Measurements from ENCODE around the gene RETREG3. TPM values are rescaled to one million over a fixed set of nuclear protein-coding genes. Genes with fewer than 3 reads are reported as not detected.
A peak's percentile ranks its signal among the peaks of the same experiment; 100 is the strongest.

Gene RETREG3
- total RNA-seq, 2 experiments from 2014 or later, result 33.7 to 35.3 TPM

- CTCF ChIA-PET, result interaction anchor here (0.6 to 2.9 kb wide), 14 partner anchors 10 to 591 kb away, joined by 3 to 42 read pairs (median 4); partner anchors contain the start of genes BECN1, DNAJC7, PSMC3IP and PSME3
- Mint-ChIP-seq H3K4me1 (ENCODE audit: low read depth) (peaks cover 47% of the 10 kb centered on the region), H3K36me3 (peaks cover 19% of the 10 kb centered on the region), H3K27ac (peak overlapping the region; percentile 91), H3K27me3 (no peaks in the 10 kb centered on the region), H3K9me3 (no peaks in the 10 kb centered on the region), H3K4me3 (peak overlapping the region; percentile 99)
- POLR2A ChIA-PET, result interaction anchor here (0.6 to 2.9 kb wide), 9 partner anchors 9 to 226 kb away, joined by 3 to 22 read pairs (median 4); partner anchors contain the start of genes EZH1 and PSMC3IP
- intact Hi-C loops (cut with micrococcal nuclease), result loop anchor here (1.0 to 2.0 kb wide), 5 partner anchors 31 to 136 kb away; partner anchors contain the start of genes COASY, MLX and PSMC3IP
- DNase-seq, result peak; percentile 35
Observed at GRCh38 chr17:42608305-42609181, 631 bp downstream of the RETREG3 start.

GRCh38 chr17:42607769-42608168 is 1.4 kb downstream of the RETREG3 start:
- intact Hi-C loops (cut with micrococcal nuclease), result loop anchor here (2.0 kb wide), 1 partner anchor 41 kb away; the partner anchor contains the start of gene MLX
- peaks cover 54% of the 10 kb centered on the region for H3K4me1 Mint-ChIP-seq (ENCODE audit: low read depth)
- CTCF ChIA-PET, result interaction anchor here (1.3 to 2.9 kb wide), 7 partner anchors 9 to 225 kb away, joined by 4 to 42 read pairs (median 6); partner anchors contain the start of genes BECN1, PSMC3IP and PSME3
- peaks cover 14% of the 10 kb centered on the region for H3K36me3 Mint-ChIP-seq
- H3K27me3 Mint-ChIP-seq, result no peaks in the 10 kb centered on the region
- H3K27ac Mint-ChIP-seq, result peak overlapping the region; percentile 91
- no peaks in the 10 kb centered on the region for H3K9me3 Mint-ChIP-seq
- POLR2A ChIA-PET, result interaction anchor here (2.9 kb wide), 1 partner anchor 30 kb away, joined by 22 read pairs; the partner anchor contains the start of gene PSMC3IP
- no peak for DNase-seq
- H3K4me3 Mint-ChIP-seq, result peak overlapping the region; percentile 99

GRCh38 chr17:42603318-42603717 is 5.9 kb downstream of the RETREG3 start:
- intact Hi-C loops (cut with micrococcal nuclease), result no loop called here
- Mint-ChIP-seq H3K36me3 (peaks cover 1% of the 10 kb centered on the region), H3K4me3 (no peak overlapping the region), H3K27me3 (no peaks in the 10 kb centered on the region), H3K4me1 (ENCODE audit: low read depth) (peaks cover 60% of the 10 kb centered on the region), H3K9me3 (no peaks in the 10 kb centered on the region), H3K27ac (no peak overlapping the region)
- no peak for DNase-seq
- POLR2A ChIA-PET, result no interaction called here
- CTCF ChIA-PET, result interaction anchor here (3.5 kb wide), 1 partner anchor 24 kb away, joined by 19 read pairs; the partner anchor contains the start of gene PSMC3IP

GRCh38 chr17:42598905-42599304 is 10.3 kb downstream of the RETREG3 start:
- peaks cover 22% of the 10 kb centered on the region for H3K4me1 Mint-ChIP-seq (ENCODE audit: low read depth)
- ChIA-PET POLR2A (no interaction called here), CTCF (interaction anchor here (0.6 to 1.9 kb wide), 3 partner anchors 9 to 994 kb away, joined by 3 to 5 read pairs (median 5); no protein-coding TSS in a partner anchor)
- intact Hi-C loops (cut with micrococcal nuclease), result no loop called here
- H3K9me3 Mint-ChIP-seq, result no peaks in the 10 kb centered on the region
- no peaks in the 10 kb centered on the region for H3K27me3 Mint-ChIP-seq
- no peak overlapping the region for H3K4me3 Mint-ChIP-seq
- DNase-seq, result no peak
- peaks cover 3% of the 10 kb centered on the region for H3K36me3 Mint-ChIP-seq
- H3K27ac Mint-ChIP-seq, result no peak overlapping the region

GRCh38 chr17:42596386-42596785 is 12.8 kb downstream of the RETREG3 start:
- Mint-ChIP-seq H3K9me3 (no peaks in the 10 kb centered on the region), H3K4me1 (ENCODE audit: low read depth) (peaks cover 9% of the 10 kb centered on the region), H3K36me3 (peaks cover 3% of the 10 kb centered on the region), H3K4me3 (no peak overlapping the region), H3K27me3 (no peaks in the 10 kb centered on the region), H3K27ac (no peak overlapping the region)
- DNase-seq, result no peak
- intact Hi-C loops (cut with micrococcal nuclease), result no loop called here
- POLR2A ChIA-PET, result no interaction called here
- CTCF ChIA-PET, result interaction anchor here (0.7 to 2.1 kb wide), 2 partner anchors 17 to 18 kb away, joined by 3 to 5 read pairs; partner anchors contain the start of gene PSMC3IP

GRCh38 chr17:42591411-42591810 is 17.8 kb downstream of the RETREG3 start:
- H3K36me3 Mint-ChIP-seq, result peaks cover 16% of the 10 kb centered on the region
- H3K27me3 Mint-ChIP-seq, result no peaks in the 10 kb centered on the region
- no peaks in the 10 kb centered on the region for H3K9me3 Mint-ChIP-seq
- intact Hi-C loops (cut with micrococcal nuclease), result no loop called here
- CTCF ChIA-PET, result interaction anchor here (0.6 to 3.6 kb wide), 2 partner anchors 13 to 42 kb away, joined by 3 to 13 read pairs; no protein-coding TSS in a partner anchor
- H3K4me3 Mint-ChIP-seq, result no peak overlapping the region
- peaks cover 2% of the 10 kb centered on the region for H3K4me1 Mint-ChIP-seq (ENCODE audit: low read depth)
- POLR2A ChIA-PET, result no interaction called here
- DNase-seq, result no peak
- no peak overlapping the region for H3K27ac Mint-ChIP-seq

- no peak overlapping the region for H3K4me3 Mint-ChIP-seq
- peaks cover 14% of the 10 kb centered on the region for H3K36me3 Mint-ChIP-seq
- no peak for DNase-seq
- intact Hi-C loops (cut with micrococcal nuclease), result no loop called here
- CTCF ChIA-PET, result interaction anchor here (0.6 to 3.6 kb wide), 2 partner anchors 12 to 42 kb away, joined by 3 to 13 read pairs; no protein-coding TSS in a partner anchor
- peaks cover 2% of the 10 kb centered on the region for H3K4me1 Mint-ChIP-seq (ENCODE audit: low read depth)
- peak overlapping the region; percentile 6 for H3K27ac Mint-ChIP-seq
- H3K27me3 Mint-ChIP-seq, result no peaks in the 10 kb centered on the region
- H3K9me3 Mint-ChIP-seq, result no peaks in the 10 kb centered on the region
- POLR2A ChIA-PET, result no interaction called here
Observed at GRCh38 chr17:42590886-42591285, 18.3 kb downstream of the RETREG3 start.

GRCh38 chr17:42586514-42587230 is 22.5 kb downstream of the RETREG3 start:
- ChIA-PET POLR2A (no interaction called here), CTCF (interaction anchor here (1.0 to 3.3 kb wide), 3 partner anchors 9 to 237 kb away, joined by 3 to 19 read pairs (median 3); partner anchors contain the start of genes BECN1 and PSMC3IP)
- Mint-ChIP-seq H3K27ac (peak overlapping the region; percentile 60), H3K4me1 (ENCODE audit: low read depth) (peaks cover 2% of the 10 kb centered on the region), H3K9me3 (no peaks in the 10 kb centered on the region), H3K4me3 (no peak overlapping the region), H3K36me3 (peaks cover 30% of the 10 kb centered on the region), H3K27me3 (no peaks in the 10 kb centered on the region)
- intact Hi-C loops (cut with micrococcal nuclease), result no loop called here
- no peak for DNase-seq

- no peak for DNase-seq
- H3K27ac Mint-ChIP-seq, result peak overlapping the region; percentile 23
- ChIA-PET POLR2A (no interaction called here), CTCF (no interaction called here)
- intact Hi-C loops (cut with micrococcal nuclease), result no loop called here
- peaks cover 2% of the 10 kb centered on the region for H3K4me1 Mint-ChIP-seq (ENCODE audit: low read depth)
- H3K27me3 Mint-ChIP-seq, result no peaks in the 10 kb centered on the region
- no peak overlapping the region for H3K4me3 Mint-ChIP-seq
- no peaks in the 10 kb centered on the region for H3K9me3 Mint-ChIP-seq
- H3K36me3 Mint-ChIP-seq, result peaks cover 30% of the 10 kb centered on the region
Observed at GRCh38 chr17:42585353-42585752, 23.8 kb downstream of the RETREG3 start.

GRCh38 chr17:42584880-42585279 is 24.3 kb downstream of the RETREG3 start:
- H3K27ac Mint-ChIP-seq, result peak overlapping the region; percentile 8
- DNase-seq, result no peak
- peaks cover 30% of the 10 kb centered on the region for H3K36me3 Mint-ChIP-seq
- H3K4me1 Mint-ChIP-seq (ENCODE audit: low read depth), result peaks cover 2% of the 10 kb centered on the region
- intact Hi-C loops (cut with micrococcal nuclease), result no loop called here
- CTCF ChIA-PET, result no interaction called here
- no peak overlapping the region for H3K4me3 Mint-ChIP-seq
- POLR2A ChIA-PET, result no interaction called here
- H3K9me3 Mint-ChIP-seq, result no peaks in the 10 kb centered on the region
- H3K27me3 Mint-ChIP-seq, result no peaks in the 10 kb centered on the region

GRCh38 chr17:42581744-42582270 is 27.4 kb downstream of the RETREG3 start:
- Mint-ChIP-seq H3K4me1 (ENCODE audit: low read depth) (peaks cover 9% of the 10 kb centered on the region), H3K36me3 (peaks cover 30% of the 10 kb centered on the region), H3K27ac (no peak overlapping the region), H3K9me3 (no peaks in the 10 kb centered on the region), H3K27me3 (no peaks in the 10 kb centered on the region), H3K4me3 (no peak overlapping the region)
- intact Hi-C loops (cut with micrococcal nuclease), result no loop called here
- DNase-seq, result no peak
- ChIA-PET CTCF (interaction anchor here (0.7 to 1.1 kb wide), 2 partner anchors 181 to 182 kb away, joined by 3 read pairs; no protein-coding TSS in a partner anchor), POLR2A (no interaction called here)
